ENCODE results near the gene SLC16A12. TPM values are rescaled to one million over a fixed set of nuclear protein-coding genes. Genes with fewer than 3 reads are reported as not detected.
"Not testable (repeated sequence)": the region's sequence is repeated elsewhere in the genome, so short reads cannot be mapped to it uniquely, and the experiment has no call there.

SLC16A12 gene
- total and polyA plus RNA-seq, 3 experiments from 2014 or later, result not detected

GRCh38 chr10:89414146-89414878 is 121.1 kb downstream of the SLC16A12 start, which contains the start of gene IFIT5:
Gene IFIT5 (plus strand): TSS chr10:89414568. CDS start chr10:89414799, 231 bp downstream.
- H3K9me3 ChIP-seq (ENCODE audit: low read length), result no peaks in the 10 kb centered on the region
- no peaks in the 10 kb centered on the region for H3K27me3 ChIP-seq (ENCODE audit: insufficient read depth, low read length, poor library complexity, severe bottlenecking)
- H3K27ac ChIP-seq (ENCODE audit: low read depth, low read length), result peak within 1 kb of the TSS; percentile 88
- peak; percentile 52 to 82 (median 76) for DNase-seq
- Mint-ChIP-seq H3K9me3 (no peaks in the 10 kb centered on the region), H3K27ac (peak within 1 kb of the TSS; percentile 89 to 100 (median 98)), H3K36me3 (peaks cover 0 to 25% (median 6%) of the 10 kb centered on the region in 3 donors), H3K4me3 (peak within 1 kb of the TSS; percentile 92 to 97 (median 95)), H3K4me1 (peaks cover 56 to 71% (median 70%) of the 10 kb centered on the region in 3 donors), H3K27me3 (no peaks in the 10 kb centered on the region)
- H3K4me3 ChIP-seq (ENCODE audit: low read length), result peak within 1 kb of the TSS; percentile 88
- no peaks in the 10 kb centered on the region for H3K36me3 ChIP-seq (ENCODE audit: insufficient read depth, low read length)
- ChIA-PET POLR2A (interaction anchor here (0.7 to 1.6 kb wide), 8 partner anchors 22 to 1749 kb away, joined by 3 to 30 read pairs (median 4); partner anchors contain the start of genes IFIT1, IFIT2, KIF20B and LIPA), CTCF (interaction anchor here (0.8 to 1.4 kb wide), 9 partner anchors 13 to 163 kb away, joined by 3 to 6 read pairs (median 3); partner anchors contain the start of genes IFIT1, IFIT2 and LIPA)
- peaks cover 39% of the 10 kb centered on the region for H3K4me1 ChIP-seq (ENCODE audit: insufficient read depth, low read length)

GRCh38 chr10:89413398-89413912 is 121.9 kb downstream of the SLC16A12 start:
- Mint-ChIP-seq H3K27me3 (no peaks in the 10 kb centered on the region), H3K4me1 (peaks cover 49 to 68% (median 63%) of the 10 kb centered on the region in 3 donors), H3K36me3 (peaks cover 0 to 25% (median 6%) of the 10 kb centered on the region in 3 donors), H3K4me3 (peak overlapping the region; percentile 92 to 97 (median 95)), H3K9me3 (no peaks in the 10 kb centered on the region), H3K27ac (peak overlapping the region; percentile 89 to 100 (median 98))
- peak overlapping the region; percentile 88 for H3K4me3 ChIP-seq (ENCODE audit: low read length)
- POLR2A ChIA-PET, result interaction anchor here (1.0 to 1.4 kb wide), 5 partner anchors 81 to 1750 kb away, joined by 3 to 9 read pairs (median 4); partner anchors contain the start of genes IFIT2 and LIPA
- no peaks in the 10 kb centered on the region for H3K27me3 ChIP-seq (ENCODE audit: insufficient read depth, low read length, poor library complexity, severe bottlenecking)
- peaks cover 30% of the 10 kb centered on the region for H3K4me1 ChIP-seq (ENCODE audit: insufficient read depth, low read length)
- H3K9me3 ChIP-seq (ENCODE audit: low read length), result no peaks in the 10 kb centered on the region
- no peaks in the 10 kb centered on the region for H3K36me3 ChIP-seq (ENCODE audit: insufficient read depth, low read length)
- CTCF ChIA-PET, result interaction anchor here (1.0 to 1.2 kb wide), 3 partner anchors 12 to 163 kb away, joined by 3 to 4 read pairs (median 3); partner anchors contain the start of gene LIPA
- H3K27ac ChIP-seq (ENCODE audit: low read depth, low read length), result no peak overlapping the region
- no peak for DNase-seq

GRCh38 chr10:89412276-89412675 is 123.1 kb downstream of the SLC16A12 start:
- peak overlapping the region; percentile 9 to 69 (median 54) for H3K4me3 Mint-ChIP-seq
- CTCF ChIA-PET, result interaction anchor here (1.1 kb wide), 1 partner anchor 9 kb away, joined by 4 read pairs; no protein-coding TSS in a partner anchor
- H3K27me3 ChIP-seq (ENCODE audit: insufficient read depth, low read length, poor library complexity, severe bottlenecking); H3K36me3 ChIP-seq (ENCODE audit: insufficient read depth, low read length); POLR2A ChIA-PET; H3K9me3 ChIP-seq (ENCODE audit: low read length); H3K27me3 Mint-ChIP-seq; H3K9me3 Mint-ChIP-seq; H3K27ac ChIP-seq (ENCODE audit: low read depth, low read length): not testable (repeated sequence)
- H3K27ac Mint-ChIP-seq, result peak overlapping the region; percentile 34 to 89 (median 76)
- H3K4me3 ChIP-seq (ENCODE audit: low read length), result peak overlapping the region; percentile 14
- DNase-seq, result peak in 3 of 5 donors; percentile 38 to 54 (median 54)
- peaks cover 0 to 15% (median 3%) of the 10 kb centered on the region in 3 donors for H3K36me3 Mint-ChIP-seq
- H3K4me1 ChIP-seq (ENCODE audit: insufficient read depth, low read length), result peaks cover 26% of the 10 kb centered on the region
- peaks cover 37 to 56% (median 52%) of the 10 kb centered on the region in 3 donors for H3K4me1 Mint-ChIP-seq

- CTCF ChIA-PET; H3K4me3 ChIP-seq (ENCODE audit: low read length); H3K27ac ChIP-seq (ENCODE audit: low read depth, low read length); H3K9me3 ChIP-seq (ENCODE audit: low read length); H3K36me3 ChIP-seq (ENCODE audit: insufficient read depth, low read length); H3K27me3 ChIP-seq (ENCODE audit: insufficient read depth, low read length, poor library complexity, severe bottlenecking); DNase-seq; H3K27me3 Mint-ChIP-seq; H3K9me3 Mint-ChIP-seq: not testable (repeated sequence)
- peak overlapping the region in 2 of 7 donors; percentile 17 to 61 for H3K4me3 Mint-ChIP-seq
- POLR2A ChIA-PET, result interaction anchor here (0.6 kb wide), 1 partner anchor 587 kb away, joined by 4 read pairs; no protein-coding TSS in a partner anchor
- peak overlapping the region in 1 of 8 donors; percentile 89 for H3K27ac Mint-ChIP-seq
- peaks cover 22% of the 10 kb centered on the region for H3K4me1 ChIP-seq (ENCODE audit: insufficient read depth, low read length)
- peaks cover 30 to 45% (median 40%) of the 10 kb centered on the region in 3 donors for H3K4me1 Mint-ChIP-seq
- peaks cover 0 to 13% (median 6%) of the 10 kb centered on the region in 3 donors for H3K36me3 Mint-ChIP-seq
These were observed 124.3 kb downstream of the SLC16A12 start for GRCh38 chr10:89411135-89411534.

GRCh38 chr10:89410551-89410950 is 124.8 kb downstream of the SLC16A12 start:
- H3K4me3 ChIP-seq (ENCODE audit: low read length); H3K9me3 Mint-ChIP-seq; DNase-seq; H3K27me3 ChIP-seq (ENCODE audit: insufficient read depth, low read length, poor library complexity, severe bottlenecking); CTCF ChIA-PET; POLR2A ChIA-PET; H3K27me3 Mint-ChIP-seq; H3K9me3 ChIP-seq (ENCODE audit: low read length); H3K27ac ChIP-seq (ENCODE audit: low read depth, low read length); H3K36me3 ChIP-seq (ENCODE audit: insufficient read depth, low read length): not testable (repeated sequence)
- Mint-ChIP-seq H3K4me3 (peak overlapping the region in 1 of 7 donors; percentile 61), H3K27ac (peak overlapping the region in 3 of 8 donors; percentile 22 to 89 (median 38)), H3K36me3 (peaks cover 0 to 13% (median 8%) of the 10 kb centered on the region in 3 donors), H3K4me1 (peaks cover 25 to 39% (median 34%) of the 10 kb centered on the region in 3 donors)
- peaks cover 16% of the 10 kb centered on the region for H3K4me1 ChIP-seq (ENCODE audit: insufficient read depth, low read length)

GRCh38 chr10:89409282-89409681 is 126.1 kb downstream of the SLC16A12 start:
- H3K4me3 Mint-ChIP-seq; DNase-seq; H3K4me3 ChIP-seq (ENCODE audit: low read length); H3K36me3 Mint-ChIP-seq; POLR2A ChIA-PET; H3K27me3 Mint-ChIP-seq; H3K27ac ChIP-seq (ENCODE audit: low read depth, low read length); H3K36me3 ChIP-seq (ENCODE audit: insufficient read depth, low read length); H3K9me3 ChIP-seq (ENCODE audit: low read length); H3K9me3 Mint-ChIP-seq; H3K27me3 ChIP-seq (ENCODE audit: insufficient read depth, low read length, poor library complexity, severe bottlenecking); CTCF ChIA-PET: not testable (repeated sequence)
- peaks cover 13% of the 10 kb centered on the region for H3K4me1 ChIP-seq (ENCODE audit: insufficient read depth, low read length)
- Mint-ChIP-seq H3K27ac (peak overlapping the region in 1 of 8 donors; percentile 69), H3K4me1 (peaks cover 20 to 33% (median 29%) of the 10 kb centered on the region in 3 donors)

- H3K36me3 Mint-ChIP-seq, result peaks cover 3 to 12% (median 12%) of the 10 kb centered on the region in 3 donors
- POLR2A ChIA-PET; H3K27me3 Mint-ChIP-seq; H3K4me1 ChIP-seq (ENCODE audit: insufficient read depth, low read length); H3K9me3 Mint-ChIP-seq; H3K9me3 ChIP-seq (ENCODE audit: low read length); H3K36me3 ChIP-seq (ENCODE audit: insufficient read depth, low read length); DNase-seq; H3K4me3 ChIP-seq (ENCODE audit: low read length); H3K27ac Mint-ChIP-seq; H3K27me3 ChIP-seq (ENCODE audit: insufficient read depth, low read length, poor library complexity, severe bottlenecking); H3K4me3 Mint-ChIP-seq; H3K27ac ChIP-seq (ENCODE audit: low read depth, low read length); CTCF ChIA-PET: not testable (repeated sequence)
- peaks cover 11 to 18% (median 18%) of the 10 kb centered on the region in 3 donors for H3K4me1 Mint-ChIP-seq
These were observed 127.6 kb downstream of the SLC16A12 start for GRCh38 chr10:89407792-89408191.

- CTCF ChIA-PET; H3K4me3 ChIP-seq (ENCODE audit: low read length); H3K27ac ChIP-seq (ENCODE audit: low read depth, low read length); H3K4me1 Mint-ChIP-seq; DNase-seq; H3K27ac Mint-ChIP-seq; H3K4me1 ChIP-seq (ENCODE audit: insufficient read depth, low read length); H3K4me3 Mint-ChIP-seq; H3K36me3 ChIP-seq (ENCODE audit: insufficient read depth, low read length); H3K9me3 Mint-ChIP-seq; POLR2A ChIA-PET; H3K9me3 ChIP-seq (ENCODE audit: low read length); H3K27me3 Mint-ChIP-seq; H3K27me3 ChIP-seq (ENCODE audit: insufficient read depth, low read length, poor library complexity, severe bottlenecking): not testable (repeated sequence)
- peaks cover 3 to 17% (median 11%) of the 10 kb centered on the region in 3 donors for H3K36me3 Mint-ChIP-seq
These were observed 129.2 kb downstream of the SLC16A12 start for GRCh38 chr10:89406178-89406577.
